ENCODE results near the gene SUPV3L1.

SUPV3L1 gene

DNA sequence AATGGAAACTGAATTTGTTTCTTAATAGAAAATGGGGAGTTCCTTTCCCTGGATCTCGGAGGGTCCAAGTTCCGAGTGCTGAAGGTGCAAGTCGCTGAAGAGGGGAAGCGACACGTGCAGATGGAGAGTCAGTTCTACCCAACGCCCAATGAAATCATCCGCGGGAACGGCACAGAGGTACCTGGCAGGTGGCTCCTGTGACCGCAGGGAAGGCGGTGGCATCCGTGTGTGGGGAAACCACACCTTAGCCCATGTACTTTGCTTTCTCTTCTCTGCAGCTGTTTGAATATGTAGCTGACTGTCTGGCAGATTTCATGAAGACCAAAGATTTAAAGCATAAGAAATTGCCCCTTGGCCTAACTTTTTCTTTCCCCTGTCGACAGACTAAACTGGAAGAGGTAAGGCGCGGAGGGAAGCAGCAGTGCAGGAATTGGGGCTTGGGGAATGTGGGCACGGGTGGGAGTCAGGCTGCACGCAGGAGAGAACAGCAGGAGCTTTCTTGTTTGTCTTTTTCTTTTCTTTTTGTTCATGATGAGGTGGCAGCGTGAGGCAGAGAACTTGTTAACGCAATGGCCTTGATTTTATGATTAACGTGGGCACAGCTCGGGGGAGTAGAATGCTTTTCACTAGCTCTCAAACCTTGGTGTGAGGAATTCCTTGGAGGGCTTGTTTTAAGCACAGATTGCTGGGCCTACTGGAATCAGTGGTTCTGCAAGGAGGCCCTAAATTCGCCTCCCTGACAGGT is 52.9 kb downstream of the SUPV3L1 start:
- no peak for DNase-seq (ENCODE audit: low read depth)
- no peak overlapping the region for H3K4me3 ChIP-seq (ENCODE audit: low read length)
- no peaks in the 10 kb centered on the region for H3K27me3 ChIP-seq (replicated peaks; ENCODE audit: control insufficient read depth, insufficient read depth, low read length)
- H3K4me1 ChIP-seq (ENCODE audit: control insufficient read depth, insufficient read depth, low read length) = peaks cover 5% of the 10 kb centered on the region
- no peaks in the 10 kb centered on the region for H3K9me3 ChIP-seq (ENCODE audit: control insufficient read depth, low read length)
- H3K36me3 ChIP-seq (ENCODE audit: control insufficient read depth, insufficient read depth, low read length, severe bottlenecking) = no peaks in the 10 kb centered on the region
- no peak overlapping the region for H3K9ac ChIP-seq (ENCODE audit: low read length)

DNA sequence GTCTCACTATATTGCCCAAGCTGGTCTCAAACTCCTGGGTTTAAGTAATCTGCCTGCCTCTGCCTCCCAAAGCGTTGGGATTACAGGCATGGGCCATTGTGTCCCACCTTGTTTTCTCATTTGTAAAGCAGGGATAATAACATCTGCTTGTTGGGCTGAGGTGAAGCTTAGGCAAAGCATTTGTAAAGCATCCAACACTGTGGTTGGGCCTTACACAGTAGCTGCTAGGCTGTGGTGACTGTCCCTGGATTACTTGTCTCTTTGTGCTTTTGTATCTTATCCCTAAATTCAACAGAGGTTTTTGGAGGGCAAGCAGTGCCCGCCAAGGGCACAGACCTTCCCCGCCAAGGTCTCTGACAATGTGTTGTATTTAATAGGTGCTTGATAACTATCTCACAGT is 54.4 kb downstream of the SUPV3L1 start:
- Histone ChIP-seq H3K4me1 (ENCODE audit: control insufficient read depth, insufficient read depth, low read length) (peaks cover 6% of the 10 kb centered on the region), H3K36me3 (ENCODE audit: control insufficient read depth, insufficient read depth, low read length, severe bottlenecking) (no peaks in the 10 kb centered on the region), H3K27me3 (replicated peaks; ENCODE audit: control insufficient read depth, insufficient read depth, low read length) (no peaks in the 10 kb centered on the region), H3K4me3 (ENCODE audit: low read length) (no peak overlapping the region), H3K9me3 (ENCODE audit: control insufficient read depth, low read length) (no peaks in the 10 kb centered on the region), H3K9ac (ENCODE audit: low read length) (no peak overlapping the region)
- no peak for DNase-seq (ENCODE audit: low read depth)

DNA sequence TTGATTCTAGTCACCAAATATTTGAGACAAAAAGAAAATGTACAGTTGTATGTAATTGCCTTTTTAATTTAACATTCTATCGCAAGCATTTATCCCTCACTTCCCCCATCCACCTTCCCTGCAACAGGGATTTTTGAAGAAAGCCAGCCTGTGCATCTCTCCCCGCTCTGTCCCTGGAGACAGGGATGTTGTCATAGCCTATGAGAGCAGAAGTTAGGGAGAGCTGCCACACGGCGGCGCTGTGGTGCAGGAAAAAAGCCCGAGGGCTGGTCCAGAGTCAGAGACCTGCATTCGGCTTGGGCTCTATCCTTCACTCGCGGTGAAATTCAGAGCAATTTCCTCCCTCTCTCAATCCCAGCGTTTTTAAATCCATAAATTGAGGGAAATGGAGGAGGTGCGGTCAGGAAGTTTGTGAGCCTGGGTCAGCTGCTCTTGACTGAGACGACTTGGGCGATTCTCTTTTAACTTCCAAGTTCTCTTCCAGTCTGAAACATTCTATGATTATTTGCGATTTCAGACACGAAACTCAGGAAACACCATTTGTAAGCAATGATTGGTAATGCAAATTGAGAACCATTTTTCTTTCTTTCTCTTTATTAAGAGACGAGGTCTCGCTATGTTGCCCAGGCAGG is 57.6 kb downstream of the SUPV3L1 start:
- peak; percentile 94 for DNase-seq (ENCODE audit: low read depth)
- Histone ChIP-seq H3K9ac (ENCODE audit: low read length) (peak overlapping the region; percentile 37), H3K27me3 (replicated peaks; ENCODE audit: control insufficient read depth, insufficient read depth, low read length) (no peaks in the 10 kb centered on the region), H3K9me3 (ENCODE audit: control insufficient read depth, low read length) (no peaks in the 10 kb centered on the region), H3K36me3 (ENCODE audit: control insufficient read depth, insufficient read depth, low read length, severe bottlenecking) (no peaks in the 10 kb centered on the region), H3K4me1 (ENCODE audit: control insufficient read depth, insufficient read depth, low read length) (peaks cover 31% of the 10 kb centered on the region), H3K4me3 (ENCODE audit: low read length) (no peak overlapping the region)

DNA sequence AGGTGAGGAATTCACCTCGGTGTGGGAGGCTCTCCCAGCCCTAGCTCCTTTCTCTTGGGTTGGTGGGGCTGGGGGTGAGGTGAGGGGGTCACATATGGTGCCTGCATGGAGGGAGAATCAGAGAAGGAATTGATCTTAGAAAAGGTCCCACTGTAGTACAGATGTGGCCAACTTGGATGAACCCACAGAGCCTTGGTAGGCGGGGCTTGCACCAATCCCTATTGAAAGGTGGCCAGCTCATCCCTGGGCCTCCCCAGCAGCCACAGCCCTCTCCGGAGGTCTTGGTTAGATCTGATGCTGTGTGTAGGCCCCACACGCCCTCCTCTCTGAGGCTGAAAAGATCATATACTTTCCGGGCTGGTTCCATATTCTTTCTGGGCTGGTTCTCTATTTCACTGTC is 59.1 kb downstream of the SUPV3L1 start:
- peak overlapping the region; percentile 32 for H3K9ac ChIP-seq (ENCODE audit: low read length)
- H3K4me3 ChIP-seq (ENCODE audit: low read length) = no peak overlapping the region
- no peaks in the 10 kb centered on the region for H3K36me3 ChIP-seq (ENCODE audit: control insufficient read depth, insufficient read depth, low read length, severe bottlenecking)
- peaks cover 31% of the 10 kb centered on the region for H3K4me1 ChIP-seq (ENCODE audit: control insufficient read depth, insufficient read depth, low read length)
- no peaks in the 10 kb centered on the region for H3K9me3 ChIP-seq (ENCODE audit: control insufficient read depth, low read length)
- H3K27me3 ChIP-seq (replicated peaks; ENCODE audit: control insufficient read depth, insufficient read depth, low read length) = no peaks in the 10 kb centered on the region
- DNase-seq (ENCODE audit: low read depth) = no peak

GRCh38 chr10:69239816-69240434 is 59.9 kb downstream of the SUPV3L1 start:
- Histone ChIP-seq H3K4me3 (ENCODE audit: low read length) (no peak overlapping the region), H3K36me3 (ENCODE audit: control insufficient read depth, insufficient read depth, low read length, severe bottlenecking) (no peaks in the 10 kb centered on the region), H3K9me3 (ENCODE audit: control insufficient read depth, low read length) (no peaks in the 10 kb centered on the region), H3K9ac (ENCODE audit: low read length) (peak overlapping the region; percentile 32), H3K27me3 (replicated peaks; ENCODE audit: control insufficient read depth, insufficient read depth, low read length) (no peaks in the 10 kb centered on the region), H3K4me1 (ENCODE audit: control insufficient read depth, insufficient read depth, low read length) (peaks cover 31% of the 10 kb centered on the region)
- peak; percentile 51 for DNase-seq (ENCODE audit: low read depth)

DNA sequence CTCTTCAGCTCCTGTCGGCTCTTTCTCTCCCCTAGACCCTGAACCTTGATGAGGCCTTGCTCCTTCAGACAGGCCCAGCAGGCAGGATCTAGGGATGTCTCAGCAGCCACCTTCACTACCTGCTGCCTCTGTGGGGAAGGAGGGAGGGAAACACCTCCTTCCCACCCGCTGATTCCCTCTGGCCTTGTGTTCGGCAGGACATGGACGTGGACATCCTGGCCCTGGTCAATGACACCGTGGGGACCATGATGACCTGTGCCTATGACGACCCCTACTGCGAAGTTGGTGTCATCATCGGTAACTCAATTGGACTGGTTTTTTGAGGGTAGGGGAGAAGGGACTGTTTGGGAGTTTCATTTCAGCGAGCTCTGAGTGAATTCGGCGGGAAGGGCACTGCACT is 60.4 kb downstream of the SUPV3L1 start:
- no peaks in the 10 kb centered on the region for H3K36me3 ChIP-seq (ENCODE audit: control insufficient read depth, insufficient read depth, low read length, severe bottlenecking)
- no peaks in the 10 kb centered on the region for H3K27me3 ChIP-seq (replicated peaks; ENCODE audit: control insufficient read depth, insufficient read depth, low read length)
- DNase-seq (ENCODE audit: low read depth) = no peak
- peaks cover 31% of the 10 kb centered on the region for H3K4me1 ChIP-seq (ENCODE audit: control insufficient read depth, insufficient read depth, low read length)
- H3K9ac ChIP-seq (ENCODE audit: low read length) = no peak overlapping the region
- no peaks in the 10 kb centered on the region for H3K9me3 ChIP-seq (ENCODE audit: control insufficient read depth, low read length)
- H3K4me3 ChIP-seq (ENCODE audit: low read length) = no peak overlapping the region

DNA sequence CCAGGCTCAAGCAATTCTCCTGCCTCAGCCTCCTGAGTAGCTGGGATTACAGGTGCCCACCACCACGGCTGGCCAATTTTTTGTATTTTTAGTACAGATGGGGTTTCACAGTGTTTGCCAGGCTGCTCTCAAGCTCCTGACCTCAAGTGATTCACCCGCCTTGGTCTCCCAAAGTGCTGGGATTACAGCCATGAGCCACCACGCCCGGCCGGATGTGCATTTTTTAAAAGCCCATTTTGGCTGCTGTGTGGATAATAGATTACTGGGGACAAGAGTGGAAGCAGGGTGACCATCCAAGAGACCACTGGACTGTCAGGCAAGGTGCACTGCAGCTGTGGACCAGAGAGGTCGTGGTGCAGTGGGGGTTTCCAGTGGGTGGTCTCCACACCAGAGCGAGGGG is 61.5 kb downstream of the SUPV3L1 start:
- Histone ChIP-seq H3K27me3 (replicated peaks; ENCODE audit: control insufficient read depth, insufficient read depth, low read length) (no peaks in the 10 kb centered on the region), H3K4me3 (ENCODE audit: low read length) (no peak overlapping the region), H3K9me3 (ENCODE audit: control insufficient read depth, low read length) (no peaks in the 10 kb centered on the region), H3K4me1 (ENCODE audit: control insufficient read depth, insufficient read depth, low read length) (peaks cover 31% of the 10 kb centered on the region), H3K36me3 (ENCODE audit: control insufficient read depth, insufficient read depth, low read length, severe bottlenecking) (no peaks in the 10 kb centered on the region), H3K9ac (ENCODE audit: low read length) (no peak overlapping the region)
- DNase-seq (ENCODE audit: low read depth) = no peak

GRCh38 chr10:69242040-69242851 is 62.2 kb downstream of the SUPV3L1 start:
- Histone ChIP-seq H3K27me3 (replicated peaks; ENCODE audit: control insufficient read depth, insufficient read depth, low read length) (no peaks in the 10 kb centered on the region), H3K9ac (ENCODE audit: low read length) (no peak overlapping the region), H3K9me3 (ENCODE audit: control insufficient read depth, low read length) (no peaks in the 10 kb centered on the region), H3K36me3 (ENCODE audit: control insufficient read depth, insufficient read depth, low read length, severe bottlenecking) (no peaks in the 10 kb centered on the region), H3K4me3 (ENCODE audit: low read length) (no peak overlapping the region), H3K4me1 (ENCODE audit: control insufficient read depth, insufficient read depth, low read length) (peaks cover 31% of the 10 kb centered on the region)
- no peak for DNase-seq (ENCODE audit: low read depth)

GRCh38 chr10:69242852-69243212 is 62.8 kb downstream of the SUPV3L1 start:
- H3K9me3 ChIP-seq (ENCODE audit: control insufficient read depth, low read length) = no peaks in the 10 kb centered on the region
- H3K4me1 ChIP-seq (ENCODE audit: control insufficient read depth, insufficient read depth, low read length) = peaks cover 31% of the 10 kb centered on the region
- H3K9ac ChIP-seq (ENCODE audit: low read length) = no peak overlapping the region
- no peak for DNase-seq (ENCODE audit: low read depth)
- no peaks in the 10 kb centered on the region for H3K27me3 ChIP-seq (replicated peaks; ENCODE audit: control insufficient read depth, insufficient read depth, low read length)
- no peaks in the 10 kb centered on the region for H3K36me3 ChIP-seq (ENCODE audit: control insufficient read depth, insufficient read depth, low read length, severe bottlenecking)
- H3K4me3 ChIP-seq (ENCODE audit: low read length) = no peak overlapping the region

DNA sequence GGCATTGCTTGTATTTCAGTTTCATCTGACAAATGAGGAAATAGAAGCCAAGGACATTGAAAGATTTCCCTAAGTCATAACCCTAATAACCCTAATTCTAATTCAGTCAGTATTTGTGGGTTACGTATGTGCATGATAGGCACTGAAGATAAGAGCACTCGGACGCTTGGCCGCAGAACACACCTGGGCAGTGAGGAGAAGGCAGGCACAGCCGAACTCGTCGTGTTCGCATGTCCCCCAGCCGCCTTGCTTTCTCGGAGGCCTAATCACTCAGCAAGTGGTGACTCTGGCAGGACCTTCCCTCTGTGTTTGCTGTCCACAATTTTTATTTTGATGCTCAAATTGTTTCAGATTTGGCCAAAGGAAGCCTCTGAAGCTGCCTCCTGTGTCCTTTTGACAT is 63.8 kb downstream of the SUPV3L1 start:
- no peak overlapping the region for H3K4me3 ChIP-seq (ENCODE audit: low read length)
- no peaks in the 10 kb centered on the region for H3K9me3 ChIP-seq (ENCODE audit: control insufficient read depth, low read length)
- H3K27me3 ChIP-seq (replicated peaks; ENCODE audit: control insufficient read depth, insufficient read depth, low read length) = no peaks in the 10 kb centered on the region
- no peak for DNase-seq (ENCODE audit: low read depth)
- no peak overlapping the region for H3K9ac ChIP-seq (ENCODE audit: low read length)
- no peaks in the 10 kb centered on the region for H3K36me3 ChIP-seq (ENCODE audit: control insufficient read depth, insufficient read depth, low read length, severe bottlenecking)
- peaks cover 31% of the 10 kb centered on the region for H3K4me1 ChIP-seq (ENCODE audit: control insufficient read depth, insufficient read depth, low read length)

GRCh38 chr10:69246036-69246435 is 66.0 kb downstream of the SUPV3L1 start:
- Histone ChIP-seq H3K4me3 (ENCODE audit: low read length) (no peak overlapping the region), H3K9ac (ENCODE audit: low read length) (no peak overlapping the region), H3K27me3 (replicated peaks; ENCODE audit: control insufficient read depth, insufficient read depth, low read length) (no peaks in the 10 kb centered on the region), H3K36me3 (ENCODE audit: control insufficient read depth, insufficient read depth, low read length, severe bottlenecking) (no peaks in the 10 kb centered on the region), H3K9me3 (ENCODE audit: control insufficient read depth, low read length) (no peaks in the 10 kb centered on the region), H3K4me1 (ENCODE audit: control insufficient read depth, insufficient read depth, low read length) (peaks cover 12% of the 10 kb centered on the region)
- no peak for DNase-seq (ENCODE audit: low read depth)

Data from adipocyte (in vitro differentiated cells).